HG03280 (cell line): ENCODE measurements around the gene PSTPIP2.

ENCODE experiments used
- ATAC-seq: cut with Tn5 transposase; IDR thresholded peaks from one replicate; pipeline ENCODE4 v1.9.1; 2021; ENCODE audit warnings: mild to moderate bottlenecking, moderate library complexity; ENCODE audit not compliant: unreplicated experiment

PSTPIP2 gene

DNA sequence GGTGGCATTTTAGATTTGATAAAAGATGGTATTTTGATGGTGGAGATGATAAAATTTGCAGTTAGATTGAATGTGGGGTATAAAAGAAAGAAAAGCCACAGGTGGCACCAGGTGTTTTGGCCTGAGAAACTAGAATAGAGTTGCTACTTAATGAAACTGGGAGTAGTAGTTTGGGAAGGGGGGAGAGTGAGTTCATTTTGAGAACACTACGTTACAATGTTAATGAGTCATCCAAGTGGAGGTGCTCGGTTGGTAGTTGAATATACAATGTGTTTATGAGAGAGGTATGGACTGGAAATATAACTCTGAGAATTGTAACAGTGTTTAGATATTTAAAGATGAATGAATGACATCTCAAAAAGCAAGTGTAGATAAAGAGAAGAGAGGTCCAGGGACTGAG, 131.3 kb downstream of the PSTPIP2 start:
- no peak for ATAC-seq

GRCh38 chr18:45939236-45939635, 132.8 kb downstream of the PSTPIP2 start:
- ATAC-seq = no peak

GRCh38 chr18:45938488-45938935, 133.5 kb downstream of the PSTPIP2 start:
- no peak for ATAC-seq

DNA sequence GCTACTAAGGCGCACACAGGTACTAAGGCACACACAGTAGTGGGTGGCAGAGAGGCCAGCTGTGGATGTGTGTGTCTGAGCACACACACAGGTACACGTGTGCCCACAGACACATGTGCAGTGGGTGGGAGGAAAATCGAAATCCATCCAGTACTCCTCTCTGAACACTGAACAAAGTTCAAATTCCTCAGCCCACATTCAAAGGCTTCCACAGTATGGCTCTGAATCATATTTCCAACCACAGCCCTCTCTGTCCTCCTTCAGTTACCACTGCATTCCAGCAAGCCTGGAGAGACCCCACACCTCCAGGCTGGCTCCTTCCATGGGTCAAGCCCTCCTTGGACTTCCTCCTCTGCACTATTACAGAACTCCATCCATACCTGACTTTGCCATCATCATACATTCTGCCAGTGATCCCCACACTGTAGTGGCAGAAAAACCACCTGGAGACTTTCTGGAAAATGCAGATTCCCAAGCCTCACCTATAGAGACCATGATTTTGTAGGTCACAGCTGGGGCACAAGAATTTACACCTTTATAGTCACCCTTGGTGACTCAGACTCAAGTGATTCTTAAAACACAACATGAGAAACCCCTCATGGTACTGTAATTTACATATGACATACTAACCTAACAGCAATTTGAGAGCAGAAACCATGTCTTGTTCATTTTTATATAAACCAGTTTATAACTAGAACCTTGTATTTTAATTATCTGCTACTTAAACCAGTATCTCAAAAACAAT, 136.3 kb downstream of the PSTPIP2 start:
- no peak for ATAC-seq
